DLD1 (cell line): ENCODE results near the gene CAMK1G.

ENCODE experiments used
- in situ Hi-C: cut with HindIII; loops from 2 replicates; pipeline ENCODE4 v1.10.0; 2017; ENCODE audit warnings: low sequenced_read_pairs

CAMK1G gene

DNA sequence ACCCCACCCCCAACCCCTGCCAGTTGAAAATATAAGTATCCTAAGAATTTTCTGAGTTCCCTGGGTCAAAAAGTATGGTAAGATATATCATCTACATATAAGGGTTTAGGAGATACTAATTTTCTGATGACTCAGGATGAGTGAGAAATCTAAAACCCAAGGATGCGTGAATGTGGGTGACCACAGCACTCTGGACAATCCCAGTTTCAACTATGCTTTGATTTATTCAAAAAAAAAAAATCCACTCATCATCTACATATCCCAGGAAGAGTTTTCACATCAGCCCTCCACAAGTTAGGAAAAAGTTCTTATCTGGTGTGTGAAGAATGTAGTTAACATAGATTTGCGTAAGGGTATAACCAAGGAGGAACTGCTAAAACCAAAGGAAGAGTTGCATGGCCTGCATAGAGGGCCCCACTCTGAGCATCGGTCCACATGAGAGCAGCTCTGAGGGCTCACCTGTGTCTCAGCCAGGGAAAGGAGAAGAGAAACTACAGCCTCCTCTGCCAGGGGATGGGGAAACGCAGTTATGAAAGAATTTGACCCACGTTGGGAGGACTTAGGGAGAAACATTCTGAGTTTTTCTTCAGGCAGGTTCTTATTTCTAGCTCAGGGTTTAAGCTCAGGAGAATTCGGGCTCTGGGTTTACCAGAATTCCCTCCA lies 50.0 kb downstream of the CAMK1G start:
- in situ Hi-C loops, result no loop called here

DNA sequence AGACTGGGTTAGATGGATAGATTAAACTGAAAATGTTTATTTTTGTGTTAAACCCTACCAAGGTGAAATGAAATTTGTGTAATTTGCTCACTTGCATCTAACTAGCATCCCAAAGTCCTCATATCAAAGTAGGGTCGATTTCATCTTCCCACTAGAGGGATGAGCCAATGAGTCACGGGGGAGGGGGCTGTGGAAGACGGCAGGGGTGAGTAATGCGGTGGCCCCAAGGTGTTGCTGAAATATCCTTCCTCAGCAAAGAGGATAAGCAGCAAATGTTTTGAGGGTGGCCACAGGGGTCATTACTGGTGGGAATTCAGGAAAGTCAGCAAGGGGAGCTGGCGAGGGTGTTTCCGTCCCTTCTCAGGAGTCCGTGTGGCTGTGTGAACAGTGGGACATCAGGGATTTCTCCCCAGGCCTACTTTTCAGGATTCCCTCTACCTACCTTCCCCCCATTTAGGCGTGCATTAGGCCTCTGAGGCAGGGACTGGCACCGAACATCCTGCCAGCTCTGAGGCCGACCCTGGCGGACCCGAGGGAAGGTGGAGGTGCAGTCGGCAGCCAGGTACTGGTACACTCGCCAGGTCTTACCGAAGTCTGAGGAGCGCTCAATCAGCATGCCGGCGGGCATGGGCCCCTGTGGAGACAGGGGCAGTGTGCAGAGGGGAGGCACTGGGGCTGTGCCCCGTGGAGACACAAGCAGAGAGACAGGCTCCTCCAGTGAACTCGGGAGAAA lies 50.7 kb downstream of the CAMK1G start:
- in situ Hi-C loops, result no loop called here

DNA sequence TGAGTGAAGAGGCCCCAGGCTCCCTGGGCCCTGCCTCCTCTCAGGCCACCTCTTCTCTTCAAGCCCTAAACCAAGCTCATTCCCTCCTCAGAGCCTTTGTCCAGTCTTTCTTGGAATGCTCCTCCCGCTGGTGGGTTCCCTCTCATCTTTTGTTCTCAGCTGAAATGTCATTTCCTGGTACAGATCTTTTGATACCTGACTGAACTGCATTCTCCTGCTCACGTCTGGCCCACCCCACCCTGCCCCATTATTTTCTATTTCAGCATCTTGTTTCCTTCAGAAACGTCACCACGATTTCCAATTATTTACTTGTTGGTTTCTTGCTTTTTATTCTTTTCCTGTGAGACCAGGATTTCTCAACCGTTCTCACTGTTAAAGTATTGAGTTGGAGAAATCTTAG lies 52.3 kb downstream of the CAMK1G start:
- in situ Hi-C loops, result no loop called here

DNA sequence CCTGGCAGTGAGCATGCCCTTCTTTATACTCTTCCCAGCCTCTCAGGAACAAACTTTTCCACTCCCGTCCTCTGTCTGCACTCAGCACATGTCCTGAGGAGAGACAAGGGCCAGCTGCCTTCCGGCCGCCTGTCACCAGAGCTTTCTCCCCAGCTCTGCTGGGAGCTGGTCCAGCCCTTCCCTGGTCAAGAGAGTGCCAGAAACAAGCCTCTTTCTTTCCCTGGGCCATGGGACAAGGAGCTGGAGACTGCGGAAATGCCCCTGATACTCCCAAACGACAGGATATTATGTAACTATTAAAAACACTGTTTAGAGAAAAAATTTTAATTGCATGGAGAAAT lies 58.3 kb downstream of the CAMK1G start:
- in situ Hi-C loops, result no loop called here

- in situ Hi-C loops, result no loop called here
These were observed 59.3 kb downstream of the CAMK1G start for GRCh38 chr1:209642816-209643215.

DNA sequence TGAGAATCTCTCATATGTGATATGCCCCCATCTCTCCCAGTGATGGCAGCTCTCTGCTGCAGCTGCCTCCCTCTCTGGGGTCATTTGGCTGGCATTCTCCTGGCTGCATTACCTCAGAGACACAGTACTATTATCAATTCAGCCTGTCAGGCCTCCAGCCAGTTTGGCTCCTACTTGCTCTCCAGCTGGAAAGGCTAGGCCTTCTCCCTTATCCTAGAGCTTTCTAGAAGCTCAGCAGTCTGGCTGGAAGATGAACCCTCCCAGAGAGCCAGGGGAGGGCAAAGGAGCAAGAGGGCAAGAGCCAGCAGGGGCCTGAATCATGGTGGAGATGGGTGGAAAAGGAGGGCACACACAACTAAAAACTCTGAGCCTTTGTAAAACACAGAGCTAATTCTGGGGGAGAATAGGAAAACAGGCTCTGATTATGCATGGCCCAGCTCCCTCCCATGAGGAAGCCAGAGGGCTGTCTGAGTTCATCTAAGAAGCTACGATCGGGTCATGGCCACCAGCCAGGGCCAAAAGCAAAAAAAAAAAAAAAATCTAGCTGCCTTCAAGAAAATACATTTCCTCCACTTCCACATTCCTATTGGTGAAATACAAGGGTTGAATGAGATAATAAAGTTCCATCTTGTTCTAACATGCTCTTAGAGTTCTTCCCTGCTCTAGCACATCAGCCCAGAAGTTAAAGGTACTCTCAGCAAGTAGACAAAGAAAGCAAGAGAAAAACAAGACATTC lies 59.9 kb downstream of the CAMK1G start:
- in situ Hi-C loops, result no loop called here

- in situ Hi-C loops, result no loop called here
These were observed 62.3 kb downstream of the CAMK1G start for GRCh38 chr1:209645574-209646452.

GRCh38 chr1:209646558-209646957 lies 63.0 kb downstream of the CAMK1G start:
- in situ Hi-C loops, result no loop called here

DNA sequence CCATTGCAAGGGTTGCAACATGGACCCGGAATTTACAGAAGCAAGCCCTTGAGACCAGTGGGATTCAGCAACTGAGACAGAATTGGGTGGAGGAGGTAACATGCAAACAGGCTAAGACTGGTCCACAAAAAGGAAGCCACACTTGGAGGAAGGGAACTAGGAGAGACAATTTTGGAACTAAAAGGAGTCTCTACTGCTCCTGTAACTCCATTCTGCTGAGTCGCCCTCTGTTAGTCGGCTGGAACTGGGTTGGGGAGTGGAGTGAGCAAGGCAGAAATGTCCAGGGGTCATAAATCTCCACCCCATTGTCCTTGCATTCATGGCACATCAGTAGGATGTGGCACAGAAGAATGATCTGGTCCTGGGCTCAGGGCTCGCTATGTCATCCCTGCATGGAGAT lies 63.6 kb downstream of the CAMK1G start:
- in situ Hi-C loops, result no loop called here

- in situ Hi-C loops, result no loop called here
These were observed 64.8 kb downstream of the CAMK1G start for GRCh38 chr1:209648346-209648745.

DNA sequence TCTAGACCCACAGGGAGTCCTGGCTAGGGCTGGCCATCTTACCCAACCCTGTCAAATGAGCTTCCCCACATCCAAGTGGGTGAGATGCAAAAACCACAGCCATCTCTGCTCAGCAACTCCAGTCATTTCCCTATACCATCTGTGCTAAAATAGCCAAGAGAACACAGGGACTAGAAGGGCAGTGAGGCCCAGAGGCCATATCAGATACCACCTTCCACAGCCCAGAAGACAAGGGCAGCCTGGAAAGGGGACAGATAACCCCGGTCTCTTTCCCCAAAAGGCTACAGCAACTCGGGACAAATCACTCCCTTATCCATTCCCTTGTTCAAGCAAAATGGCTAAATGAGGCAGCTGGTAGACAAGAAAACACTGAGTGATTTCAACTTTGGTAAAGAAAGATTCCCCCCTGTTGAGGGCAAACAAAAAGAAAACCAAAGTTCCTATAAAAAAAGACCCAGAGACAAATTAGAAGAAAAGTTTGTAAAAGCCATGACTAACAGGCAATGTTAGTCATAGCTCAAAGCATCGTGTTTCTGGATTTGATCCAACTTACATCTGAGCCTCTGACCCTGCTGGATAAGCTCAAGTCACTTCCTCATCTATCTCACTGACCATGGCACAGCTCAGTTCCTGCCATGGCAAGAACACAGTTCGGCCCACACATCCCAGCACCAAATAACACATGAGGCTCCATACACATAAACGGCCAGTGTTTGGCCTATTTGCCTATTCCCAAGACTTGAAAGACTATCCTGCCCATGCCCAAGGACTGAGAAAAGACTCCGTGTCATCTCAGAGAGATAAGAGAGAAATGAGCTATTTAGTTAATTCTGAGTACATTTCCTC lies 65.6 kb downstream of the CAMK1G start:
- in situ Hi-C loops, result no loop called here

GRCh38 chr1:209650454-209650853 lies 66.9 kb downstream of the CAMK1G start:
- in situ Hi-C loops, result no loop called here

DNA sequence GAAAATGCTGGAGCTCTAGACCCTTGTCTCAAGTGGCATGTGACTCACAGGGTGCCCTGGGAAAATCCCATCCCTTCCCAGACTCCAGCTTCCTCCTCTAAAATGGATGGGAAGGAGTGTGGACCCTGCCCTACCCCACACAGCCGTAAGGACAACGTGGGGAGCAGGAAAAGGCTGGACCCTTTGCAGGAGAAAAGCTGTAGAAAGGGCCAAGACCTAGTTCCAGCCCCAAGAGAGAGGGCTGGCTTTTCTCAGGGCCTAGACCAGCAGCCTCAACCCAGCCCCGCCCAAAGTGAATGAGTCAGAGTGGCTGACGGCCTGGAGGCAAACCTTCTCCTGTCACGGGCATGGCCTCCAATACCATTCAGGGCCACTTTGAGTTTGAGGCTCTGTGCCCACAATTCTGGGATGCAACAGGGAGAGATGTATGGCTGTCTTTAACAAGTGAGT lies 67.6 kb downstream of the CAMK1G start:
- in situ Hi-C loops, result no loop called here

GRCh38 chr1:209652121-209652735 lies 68.7 kb downstream of the CAMK1G start, which contains the start of gene LAMB3:
Gene LAMB3 (minus strand): TSS chr1:209652425. CDS start chr1:209650944, 1,481 bp downstream.
- in situ Hi-C loops, result no loop called here

DNA sequence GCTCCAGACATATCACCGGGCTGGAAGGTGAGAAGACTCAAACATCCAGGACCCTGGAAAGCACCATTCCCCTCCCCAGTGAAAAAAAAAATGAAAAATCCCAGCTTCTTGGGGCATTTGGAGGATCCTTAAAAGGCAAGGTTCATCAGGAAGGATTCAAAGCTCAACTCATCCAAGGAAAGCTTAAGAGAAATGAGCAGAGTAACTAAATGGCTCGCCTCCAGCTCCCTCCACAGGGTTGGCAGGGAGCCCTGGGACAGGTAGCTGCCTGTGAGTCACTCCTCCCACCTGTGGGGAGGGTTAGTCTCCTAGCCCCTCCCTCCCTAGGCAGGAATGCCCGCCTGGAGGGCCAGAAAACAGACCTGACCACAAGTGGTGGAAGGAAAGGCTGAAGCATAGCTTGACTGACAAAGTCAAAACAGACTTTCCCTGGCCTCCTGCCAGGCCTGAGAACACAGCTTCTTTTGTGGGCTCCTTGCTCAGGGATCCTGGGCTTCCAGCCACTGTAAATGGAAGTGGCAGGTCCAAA lies 69.4 kb downstream of the CAMK1G start:
- in situ Hi-C loops, result no loop called here

DNA sequence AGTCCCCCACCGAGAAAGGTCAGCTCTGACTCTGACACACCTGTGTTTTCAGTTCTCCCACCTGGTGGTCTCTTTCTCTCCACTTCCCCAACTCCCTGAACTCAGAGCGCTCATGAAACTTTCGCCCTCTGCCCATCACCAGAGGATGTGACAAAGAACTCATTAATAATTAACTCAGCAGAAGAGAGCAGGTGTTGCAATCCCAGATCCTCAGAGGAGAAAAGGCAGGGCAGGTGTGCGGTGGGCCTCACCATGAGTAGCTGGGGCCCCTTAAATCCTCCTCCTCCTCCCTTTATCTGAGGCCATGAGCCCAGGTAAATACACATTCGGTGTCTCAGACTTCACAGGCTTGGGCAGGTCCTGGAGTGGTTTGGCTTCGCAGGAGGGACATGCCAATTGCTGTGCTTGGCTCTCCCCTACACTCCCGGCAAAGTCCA lies 70.4 kb downstream of the CAMK1G start:
- in situ Hi-C loops, result no loop called here

DNA sequence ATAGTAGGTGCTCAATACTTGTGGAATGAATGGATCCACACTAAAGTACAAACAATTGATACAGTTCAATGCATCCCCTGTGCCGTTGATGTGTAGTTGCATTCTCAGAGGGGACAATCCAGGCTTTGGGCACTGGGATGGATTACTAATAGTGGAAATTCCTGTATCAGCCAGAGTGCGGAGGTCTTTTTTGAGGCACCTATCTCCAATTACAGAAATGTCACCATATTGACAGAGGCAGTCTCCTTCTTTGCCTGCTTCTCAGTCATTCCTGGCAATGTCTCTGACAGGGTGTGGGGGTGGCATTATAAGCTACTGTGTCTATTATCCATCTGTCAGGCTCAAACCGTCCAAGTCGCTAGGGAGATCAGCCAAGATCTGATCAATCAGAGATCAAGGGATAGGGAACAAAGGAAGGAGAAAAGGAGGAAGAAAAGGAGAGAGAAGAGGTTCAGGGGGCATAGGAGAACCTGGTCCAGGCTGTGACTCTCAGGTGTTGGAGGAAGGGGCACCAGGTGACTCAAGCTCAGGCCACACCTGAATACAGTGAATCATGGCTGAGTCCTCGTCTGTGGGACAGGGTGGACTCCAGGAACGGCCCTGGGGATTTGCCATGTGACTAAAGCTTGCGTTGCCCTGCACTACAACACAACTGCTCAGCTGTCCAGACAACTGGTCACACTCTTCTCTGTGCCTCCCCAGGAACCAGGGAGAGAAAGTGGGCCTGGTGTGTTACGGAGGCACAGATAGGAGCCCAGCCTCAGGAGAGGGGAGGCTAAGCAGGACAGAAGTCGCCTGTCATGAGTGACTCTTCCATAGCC lies 72.1 kb downstream of the CAMK1G start:
- in situ Hi-C loops, result no loop called here

- in situ Hi-C loops, result no loop called here
These were observed 73.8 kb downstream of the CAMK1G start for GRCh38 chr1:209657140-209657879.
